H9 (cell line): ENCODE data around the gene CREB5. TPM values are rescaled to one million over a fixed set of nuclear protein-coding genes. Genes with fewer than 3 reads are reported as not detected.

Experiments used
- DNase-seq: peaks from one replicate; pipeline ENCODE4 v3.0.0-alpha.2; 2017
- H2AFZ ChIP-seq: one replicate; pipeline ENCODE4 v1.6.1; 2013; ENCODE audit warnings: mild to moderate bottlenecking, low read length, control low read depth, moderate library complexity
- H2AK5ac ChIP-seq: 2 replicates; pipeline ENCODE4 v1.6.1; 2013; ENCODE audit warnings: low read length, control low read depth, mixed read lengths; ENCODE audit not compliant: insufficient read length
- H2BK120ac ChIP-seq: one replicate; pipeline ENCODE4 v1.6.1; 2013; ENCODE audit warnings: low read depth, mild to moderate bottlenecking, low read length, control low read depth, inconsistent platforms; ENCODE audit not compliant: poor library complexity, severe bottlenecking
- H2BK12ac ChIP-seq: 2 replicates; pipeline ENCODE4 v1.6.1; 2013; ENCODE audit warnings: low read length, control low read depth, mixed read lengths, low read depth; ENCODE audit not compliant: insufficient read length
- H2BK15ac ChIP-seq: 2 replicates; pipeline ENCODE4 v1.6.1; 2013; ENCODE audit warnings: low read depth, low read length, control low read depth
- H2BK20ac ChIP-seq: one replicate; pipeline ENCODE4 v1.6.1; 2013; ENCODE audit warnings: low read depth, mild to moderate bottlenecking, low read length, control low read depth, inconsistent platforms; ENCODE audit not compliant: poor library complexity, severe bottlenecking
- H2BK5ac ChIP-seq: 2 replicates; pipeline ENCODE4 v1.6.1; 2013; ENCODE audit warnings: low read length, control low read depth, mixed read lengths; ENCODE audit not compliant: insufficient read length
- H3K14ac ChIP-seq: 2 replicates; pipeline ENCODE4 v1.6.1; 2013; ENCODE audit warnings: low read length, control low read depth; ENCODE audit not compliant: insufficient read depth
- H3K18ac ChIP-seq: 2 replicates; pipeline ENCODE4 v1.6.1; 2013; ENCODE audit warnings: low read depth, mild to moderate bottlenecking, mixed read lengths, low read length, control low read depth; ENCODE audit not compliant: insufficient read length
- H3K23ac ChIP-seq: 2 replicates; pipeline ENCODE4 v1.6.1; 2013; ENCODE audit warnings: low read length, control low read depth, mixed read lengths, low read depth; ENCODE audit not compliant: insufficient read length
- H3K23me2 ChIP-seq: 2 replicates; pipeline ENCODE4 v1.6.1; 2013; ENCODE audit warnings: low read depth, mild to moderate bottlenecking, mixed read lengths, low read length, control low read depth; ENCODE audit not compliant: insufficient read length, poor library complexity, severe bottlenecking
- H3K27ac ChIP-seq: 2 replicates; pipeline ENCODE4 v1.5.1; 2013; ENCODE audit warnings: low read length, control low read depth, mixed read lengths, low read depth; ENCODE audit not compliant: insufficient read length
- H3K27me3 ChIP-seq: 2 replicates; pipeline ENCODE4 v1.6.1; 2013; ENCODE audit warnings: low read length, control low read depth, inconsistent platforms; ENCODE audit not compliant: insufficient read depth
- H3K4ac ChIP-seq: 2 replicates; pipeline ENCODE4 v1.6.1; 2013; ENCODE audit warnings: low read depth, mild to moderate bottlenecking, control low read depth, inconsistent platforms, low read length, moderate library complexity
- H3K4me1 ChIP-seq: 2 replicates; pipeline ENCODE4 v1.6.1; 2013; ENCODE audit warnings: low read length, control low read depth, inconsistent platforms; ENCODE audit not compliant: insufficient read depth
- H3K4me2 ChIP-seq: 2 replicates; pipeline ENCODE4 v1.6.1; 2013; ENCODE audit warnings: low read length, control low read depth, mixed read lengths; ENCODE audit not compliant: insufficient read length, insufficient read depth
- H3K56ac ChIP-seq: 2 replicates; pipeline ENCODE4 v1.6.1; 2013; ENCODE audit warnings: low read depth, mild to moderate bottlenecking, mixed read lengths, low read length, control low read depth; ENCODE audit not compliant: insufficient read length
- H3K79me1 ChIP-seq: 2 replicates; pipeline ENCODE4 v1.6.1; 2013; ENCODE audit warnings: low read depth, mild to moderate bottlenecking, moderate library complexity, low read length, control low read depth, inconsistent platforms; ENCODE audit not compliant: insufficient read depth, poor library complexity, severe bottlenecking
- H3K79me2 ChIP-seq: 2 replicates; pipeline ENCODE4 v1.6.1; 2013; ENCODE audit warnings: low read length, control low read depth, inconsistent platforms; ENCODE audit not compliant: insufficient read depth
- H3K9ac ChIP-seq: 2 replicates; pipeline ENCODE4 v1.6.1; 2013; ENCODE audit warnings: low read length, control low read depth, mixed read lengths; ENCODE audit not compliant: insufficient read length; ENCODE audit errors: extremely low read depth
- H3K9me3 ChIP-seq: one replicate; pipeline ENCODE4 v1.6.1; 2013; ENCODE audit warnings: low read depth, low read length, inconsistent platforms; ENCODE audit not compliant: control insufficient read depth
- H3T11ph ChIP-seq: one replicate; pipeline ENCODE4 v1.6.1; 2013; ENCODE audit warnings: mild to moderate bottlenecking, low read length, control low read depth, inconsistent platforms
- H4K20me1 ChIP-seq: one replicate; pipeline ENCODE4 v1.6.1; 2013; ENCODE audit not compliant: control insufficient read depth, insufficient read length, insufficient read depth
- H4K5ac ChIP-seq: 2 replicates; pipeline ENCODE4 v1.6.1; 2013; ENCODE audit warnings: low read depth, mild to moderate bottlenecking, mixed read lengths, low read length, control low read depth; ENCODE audit not compliant: insufficient read length
- H4K8ac ChIP-seq: replicated peaks from 2 replicates; pipeline ENCODE4 v1.6.1; 2013; ENCODE audit warnings: low read length, control low read depth, mixed read lengths, low read depth; ENCODE audit not compliant: insufficient read length
- H4K91ac ChIP-seq: 2 replicates; pipeline ENCODE4 v1.6.1; 2013; ENCODE audit warnings: low read depth, mild to moderate bottlenecking, moderate library complexity, mixed read lengths, low read length, control low read depth; ENCODE audit not compliant: insufficient read length
- H3K27ac Mint-ChIP-seq, 3 experiments: 2 replicates in 2 of 3; 3 replicates in 1 of 3; pipeline ENCODE4 v1.8.0; 2020 to 2021; ENCODE audit warnings: mixed read lengths in 3 of 3, mild to moderate bottlenecking in 1 of 3, moderate library complexity in 1 of 3
- H3K27me3 Mint-ChIP-seq: 2 replicates; pipeline ENCODE4 v1.8.0; 2021; ENCODE audit warnings: low read depth, mild to moderate bottlenecking, moderate library complexity, mixed read lengths
- H3K36me3 Mint-ChIP-seq, 3 experiments: 2 replicates in 2 of 3; 3 replicates in 1 of 3; pipeline ENCODE4 v1.8.0; 2020 to 2021; ENCODE audit warnings: low read depth in 3 of 3, mixed read lengths in 3 of 3; ENCODE audit not compliant: insufficient read depth in 1 of 3
- H3K4me1 Mint-ChIP-seq, 2 experiments: 2 replicates each; pipeline ENCODE4 v1.8.0; 2020; ENCODE audit warnings: mixed read lengths in 2 of 2
- H3K4me3 Mint-ChIP-seq, 2 experiments: 2 replicates in 1 of 2; 3 replicates in 1 of 2; pipeline ENCODE4 v1.8.0; 2020 to 2021; ENCODE audit warnings: mild to moderate bottlenecking in 2 of 2, mixed read lengths in 2 of 2, moderate library complexity in 1 of 2
- H3K9me3 Mint-ChIP-seq, 2 experiments: 2 replicates in 1 of 2; 3 replicates in 1 of 2; pipeline ENCODE4 v1.8.0; 2020; ENCODE audit warnings: mild to moderate bottlenecking in 2 of 2, mixed read lengths in 2 of 2, moderate library complexity in 1 of 2
- WGBS: extraction: QIAGEN DNeasy Blood & Tissue Kit; methylation state at CpG from one replicate; pipeline ENCODE4 v1.1.7; 2013; ENCODE audit warnings: missing lambda C conversion rate, low lambda C conversion rate, mixed read lengths; ENCODE audit not compliant: insufficient read length; ENCODE audit errors: extremely low coverage; 5-methylcytosine and 5-hydroxymethylcytosine counted together
- total RNA-seq: library from RNA; stranded (reverse); gene quantifications from 2 replicates; pipeline ENCODE4 v1.2.1, GENCODE V29; 2021
- TF ChIP-seq, protein P1 (sequence below): fragments of 200-600 bp; sonication (generic); conservative IDR thresholded peaks from 3 replicates; pipeline ENCODE4 v1.8.0; 2021; ENCODE audit warnings: antibody characterized with exemption, mild to moderate bottlenecking

Gene CREB5
- total RNA-seq, 1 experiment from 2014 or later: 4.0 TPM

DNA sequence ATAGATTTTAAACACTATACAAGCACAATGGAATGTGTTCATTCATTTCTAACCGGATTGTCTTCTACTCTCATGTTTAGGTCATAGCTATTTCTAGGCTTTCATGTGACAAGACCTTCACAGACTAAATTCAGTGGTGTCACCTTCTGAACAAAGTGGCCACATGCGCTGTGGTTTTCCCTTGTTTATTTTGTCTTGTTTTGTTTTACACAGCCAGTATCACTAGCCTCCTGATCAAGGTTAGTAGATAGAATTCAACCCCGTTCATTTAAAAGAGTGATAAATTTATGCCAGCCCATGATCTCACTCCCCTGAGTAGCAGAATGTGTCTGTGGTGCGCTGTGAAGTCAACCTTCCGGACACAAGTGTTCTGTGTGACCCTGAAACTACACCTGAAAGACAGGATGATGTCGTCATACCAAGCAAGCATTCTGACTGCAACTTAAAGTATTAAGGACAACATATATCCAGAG lies 209.1 kb downstream of the CREB5 start:
- Histone ChIP-seq H3K23me2 (no peaks in the 10 kb centered on the region), H2BK20ac (no peak overlapping the region), H2BK15ac (no peak overlapping the region), H4K5ac (no peak overlapping the region), H3K56ac (no peak overlapping the region), H3K18ac (no peak overlapping the region), H2BK5ac (no peak overlapping the region), H2AFZ (no peak overlapping the region), H2AK5ac (no peak overlapping the region), H3T11ph (no peak overlapping the region), H3K27ac (no peak overlapping the region), H4K91ac (no peak overlapping the region), H3K79me1 (no peaks in the 10 kb centered on the region), H4K8ac (no peak overlapping the region), H2BK12ac (no peak overlapping the region), H3K4me1 (no peaks in the 10 kb centered on the region), H2BK120ac (no peak overlapping the region), H3K4me2 (no peak overlapping the region), H3K14ac (no peak overlapping the region), H3K79me2 (no peaks in the 10 kb centered on the region), H3K27me3 (no peaks in the 10 kb centered on the region), H3K4ac (no peak overlapping the region), H4K20me1 (no peaks in the 10 kb centered on the region), H3K9ac (no peak overlapping the region), H3K9me3 (no peaks in the 10 kb centered on the region), H3K23ac (no peak overlapping the region)
- H3K27ac Mint-ChIP-seq: no peak overlapping the region
- H3K4me3 Mint-ChIP-seq: no peak overlapping the region
- TF ChIP-seq, protein P1, sequence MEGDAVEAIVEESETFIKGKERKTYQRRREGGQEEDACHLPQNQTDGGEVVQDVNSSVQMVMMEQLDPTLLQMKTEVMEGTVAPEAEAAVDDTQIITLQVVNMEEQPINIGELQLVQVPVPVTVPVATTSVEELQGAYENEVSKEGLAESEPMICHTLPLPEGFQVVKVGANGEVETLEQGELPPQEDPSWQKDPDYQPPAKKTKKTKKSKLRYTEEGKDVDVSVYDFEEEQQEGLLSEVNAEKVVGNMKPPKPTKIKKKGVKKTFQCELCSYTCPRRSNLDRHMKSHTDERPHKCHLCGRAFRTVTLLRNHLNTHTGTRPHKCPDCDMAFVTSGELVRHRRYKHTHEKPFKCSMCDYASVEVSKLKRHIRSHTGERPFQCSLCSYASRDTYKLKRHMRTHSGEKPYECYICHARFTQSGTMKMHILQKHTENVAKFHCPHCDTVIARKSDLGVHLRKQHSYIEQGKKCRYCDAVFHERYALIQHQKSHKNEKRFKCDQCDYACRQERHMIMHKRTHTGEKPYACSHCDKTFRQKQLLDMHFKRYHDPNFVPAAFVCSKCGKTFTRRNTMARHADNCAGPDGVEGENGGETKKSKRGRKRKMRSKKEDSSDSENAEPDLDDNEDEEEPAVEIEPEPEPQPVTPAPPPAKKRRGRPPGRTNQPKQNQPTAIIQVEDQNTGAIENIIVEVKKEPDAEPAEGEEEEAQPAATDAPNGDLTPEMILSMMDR: no peak
- WGBS: no CpG with 5 or more reads among the region's 6 CpGs
- peaks cover 0 to 2% of the 10 kb centered on the region in 2 experiments; a peak in 1 of 4 replicates for H3K4me1 Mint-ChIP-seq
- no peaks in the 10 kb centered on the region for H3K27me3 Mint-ChIP-seq
- H3K36me3 Mint-ChIP-seq: no peaks in the 10 kb centered on the region
- no peak for DNase-seq
- H3K9me3 Mint-ChIP-seq: no peaks in the 10 kb centered on the region
